Eye (tissue), 1 donor: Measurements from ENCODE around the gene MYO3B.
A peak's percentile ranks its signal among the peaks of the same experiment; 100 is the strongest.
"Not testable (repeated sequence)": the region's sequence is repeated elsewhere in the genome, so short reads cannot be mapped to it uniquely, and the experiment has no call there.

Experiments
- DNase-seq: peaks from one replicate; pipeline ENCODE4 v3.0.0-alpha.2; 2015

The MYO3B gene

DNA sequence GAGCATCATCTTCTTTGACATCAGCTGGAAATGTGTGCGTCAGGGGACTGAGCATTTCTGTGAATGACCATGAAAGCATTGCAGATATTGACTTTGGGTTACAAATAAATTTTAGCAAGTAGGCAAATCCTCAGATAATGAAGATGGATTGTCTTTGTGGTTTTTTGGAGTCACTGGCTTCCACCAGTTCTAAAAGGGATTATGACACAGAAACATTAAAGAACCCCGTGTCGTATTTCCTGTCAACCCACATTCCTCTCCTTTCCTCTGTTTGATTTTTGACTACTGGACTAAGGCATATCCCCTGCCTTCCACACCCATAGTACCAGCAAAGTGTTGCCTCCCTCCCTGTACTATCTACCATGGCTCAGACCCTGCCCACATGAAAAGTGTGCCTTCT lies 268.1 kb downstream of the MYO3B start:
- no peak for DNase-seq

DNA sequence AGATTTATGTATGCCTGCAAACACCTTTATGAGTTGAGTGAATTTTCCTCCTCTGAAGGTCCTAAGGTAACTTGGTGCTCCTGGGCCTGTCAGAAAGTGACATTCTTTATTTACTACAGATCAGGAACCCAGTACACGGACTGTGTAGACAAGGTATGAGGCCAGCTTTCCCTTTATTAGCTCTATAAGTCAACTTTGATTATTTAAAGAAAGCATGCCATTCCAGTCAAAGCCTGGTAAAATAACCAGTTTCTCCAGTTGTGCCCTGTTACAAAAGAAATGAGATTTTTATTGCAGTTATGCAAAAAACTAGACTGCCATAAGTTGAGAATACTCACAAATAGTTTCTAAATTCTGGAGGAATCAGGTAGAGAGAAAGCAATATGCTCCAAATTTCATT lies 271.1 kb downstream of the MYO3B start:
- DNase-seq, result no peak

DNA sequence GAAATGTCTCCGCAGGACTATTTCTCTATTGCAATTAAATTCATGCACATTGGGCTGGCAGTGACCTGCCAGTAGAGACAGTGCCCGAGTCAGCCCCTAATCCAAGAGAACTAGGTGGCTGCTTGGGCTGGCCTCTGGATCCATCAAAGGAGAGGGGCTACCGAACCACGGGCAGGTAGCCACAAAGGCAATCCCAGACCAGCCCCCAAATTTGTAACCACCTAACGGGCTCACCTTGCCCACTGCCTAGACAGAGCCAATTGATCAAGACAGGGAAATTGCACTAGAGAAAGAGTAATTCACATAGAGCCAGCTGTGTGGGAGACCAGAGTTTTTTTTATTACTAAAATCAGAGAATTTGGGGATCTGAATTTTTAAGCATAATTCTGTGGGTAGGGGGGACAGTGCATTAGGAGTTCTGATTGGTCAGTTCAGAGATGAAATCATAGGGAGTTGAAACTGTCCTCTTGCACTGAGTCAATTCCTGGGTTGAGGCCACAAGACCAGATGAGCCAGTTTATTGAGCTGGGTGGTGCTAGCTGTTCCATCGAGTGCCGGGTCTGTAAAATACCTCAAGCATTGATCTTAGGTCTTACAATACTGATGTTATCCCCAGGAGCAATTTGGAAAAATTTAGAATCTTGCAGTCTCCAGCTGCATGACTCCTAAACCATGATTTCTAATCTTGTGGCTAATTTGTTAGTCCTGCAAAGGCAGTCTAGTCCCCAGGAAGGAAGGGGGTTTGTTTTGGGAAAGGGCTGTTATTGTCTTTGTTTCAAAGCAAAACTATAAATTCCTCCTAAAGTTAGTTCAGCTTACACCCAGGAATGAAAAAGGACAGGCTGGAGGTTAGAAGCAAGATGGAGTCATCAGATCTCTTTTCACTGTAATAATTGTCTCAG lies 276.8 kb downstream of the MYO3B start:
- no peak for DNase-seq

DNA sequence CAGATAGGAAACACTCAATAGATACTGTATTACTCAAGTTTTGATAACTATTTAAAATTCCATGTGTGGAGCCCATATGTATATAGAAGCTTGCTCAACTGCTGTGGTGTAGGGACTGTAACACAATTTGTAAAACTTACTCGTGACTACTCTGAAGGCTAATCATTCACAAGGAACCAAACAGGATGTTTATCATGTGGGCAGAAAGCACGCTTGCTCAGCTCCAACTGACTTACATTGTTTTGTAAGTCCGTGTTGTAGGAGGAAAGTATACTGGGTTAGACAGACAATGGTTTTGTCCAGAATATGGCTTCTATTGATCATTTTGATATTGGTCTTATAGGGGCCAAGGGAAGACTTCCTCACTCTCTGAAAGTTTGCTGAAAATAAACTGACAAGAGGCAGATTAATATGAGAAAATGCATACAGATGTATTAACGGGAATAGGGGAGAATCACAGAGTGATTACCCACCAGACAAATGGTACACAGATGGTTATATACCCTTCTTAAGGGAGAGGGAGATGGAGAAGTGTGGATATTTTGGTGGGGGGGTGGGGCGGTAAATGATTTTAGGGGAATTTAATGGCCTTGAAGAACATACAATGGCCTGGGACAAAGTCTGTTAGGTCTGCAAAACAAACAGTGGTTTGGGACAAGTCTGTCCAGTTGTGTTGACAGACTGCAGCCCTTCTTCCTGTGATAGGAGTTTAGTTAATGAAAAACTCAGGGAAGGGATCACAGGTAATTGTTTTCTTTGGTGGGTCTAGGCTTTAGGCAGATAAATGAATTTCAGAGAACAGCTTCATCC lies 277.9 kb downstream of the MYO3B start:
- DNase-seq, result no peak

DNA sequence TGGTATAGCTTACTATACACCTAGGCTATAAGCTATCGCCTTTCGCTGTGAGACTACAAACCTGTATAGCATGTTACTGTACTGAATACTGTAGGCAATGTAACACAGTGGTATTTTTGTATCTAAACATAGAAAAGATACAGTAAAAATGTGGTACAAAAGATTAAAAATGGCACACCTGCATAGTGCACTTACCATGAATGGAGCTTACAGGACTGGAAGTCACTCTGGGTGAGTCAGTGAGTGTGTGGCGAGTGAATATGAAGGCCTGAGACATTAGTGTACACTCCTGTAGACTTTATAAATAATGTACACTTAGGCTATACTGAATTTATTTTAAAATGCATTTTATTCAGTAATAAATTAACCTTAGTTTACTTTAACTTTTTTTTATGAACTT lies 279.0 kb downstream of the MYO3B start:
- DNase-seq, result no peak

DNA sequence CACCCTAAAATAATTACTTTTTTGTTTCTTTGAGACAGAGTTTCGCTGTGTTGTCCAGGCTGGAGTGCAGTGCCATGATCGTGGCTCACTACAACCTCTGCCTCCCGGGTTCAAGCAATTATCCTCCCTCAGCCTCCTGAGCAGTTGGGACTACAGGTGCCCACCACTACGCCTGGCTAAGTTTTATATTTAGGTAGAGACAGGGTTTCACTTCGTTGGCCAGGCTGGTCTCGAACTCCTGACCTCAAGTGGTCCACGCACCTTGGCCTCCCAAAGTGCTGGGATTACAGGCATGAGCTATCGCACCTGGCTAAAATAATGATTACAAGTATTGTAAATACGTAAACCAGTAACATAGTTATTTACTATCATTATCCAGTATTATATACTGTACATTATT lies 279.8 kb downstream of the MYO3B start:
- no peak for DNase-seq

DNA sequence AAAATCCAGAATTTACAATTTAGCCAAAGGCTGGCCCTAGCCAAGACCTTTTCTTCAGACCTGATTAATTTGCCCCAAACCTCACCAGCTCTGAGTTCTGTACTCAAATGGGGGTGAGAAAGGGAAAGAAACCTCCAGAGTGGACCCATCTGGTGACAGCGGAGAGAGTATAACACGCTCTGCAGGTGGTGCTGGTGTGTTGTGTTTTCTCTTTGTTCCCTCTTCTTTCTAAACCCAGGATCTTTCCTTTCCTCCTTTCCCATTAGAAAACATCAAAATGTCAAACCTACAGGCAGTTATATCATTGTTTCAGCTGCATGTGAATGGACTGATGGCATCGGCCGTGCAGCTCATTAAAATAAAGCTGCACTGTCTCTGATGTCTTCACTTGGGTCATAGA lies 283.9 kb downstream of the MYO3B start:
- DNase-seq, result peak; percentile 27

DNA sequence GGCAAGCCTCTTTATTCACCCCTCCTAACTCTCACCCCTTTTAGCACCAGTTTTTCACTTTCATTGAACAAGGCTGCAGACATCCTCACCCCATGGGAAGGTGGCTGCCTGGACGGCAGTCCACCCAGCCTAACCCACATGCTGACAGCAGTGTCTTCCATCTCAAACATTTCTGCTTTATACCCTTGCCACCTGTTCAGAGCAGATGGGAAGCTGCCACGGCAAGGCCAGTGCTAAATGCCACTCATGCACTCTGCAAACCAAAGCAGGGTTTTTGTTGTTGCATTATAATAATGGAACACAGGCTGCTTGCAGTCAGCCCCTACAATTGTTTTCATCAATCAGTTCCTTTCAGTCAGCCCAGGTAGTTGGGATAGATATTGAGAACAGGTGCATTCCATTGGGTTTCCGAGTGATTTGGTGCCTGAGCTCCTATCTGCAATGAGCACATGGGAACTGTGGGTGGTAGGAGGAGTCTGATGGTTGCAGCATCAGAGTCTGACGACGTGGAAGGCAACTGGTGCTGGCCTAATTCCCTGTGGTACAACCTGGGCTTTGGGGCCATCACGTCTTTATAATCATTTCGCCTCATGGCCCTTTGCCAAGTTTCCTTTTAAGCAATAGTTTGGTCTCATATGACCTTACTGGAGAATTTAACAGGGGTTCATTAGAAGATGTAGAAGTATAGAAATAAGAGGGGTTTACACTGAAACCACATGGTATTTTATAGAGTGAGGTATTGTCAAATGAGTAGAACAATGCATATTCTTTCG lies 284.7 kb downstream of the MYO3B start:
- peak; percentile 22 for DNase-seq

DNA sequence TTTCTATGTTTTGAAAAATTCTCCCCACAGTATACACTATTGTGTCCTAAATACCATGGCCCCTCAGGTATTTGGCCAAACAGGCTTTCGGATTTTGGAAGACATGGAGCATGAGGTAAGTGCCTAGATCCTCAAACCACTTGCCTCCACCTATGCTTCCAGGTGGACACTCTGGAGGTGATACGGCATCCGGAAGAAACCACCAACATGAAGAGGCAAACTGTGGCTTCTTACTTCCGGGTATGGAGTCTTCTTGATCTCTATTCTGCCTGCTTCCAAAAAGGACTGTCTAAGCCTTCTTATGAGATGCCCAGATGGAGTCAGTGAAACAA lies 285.2 kb downstream of the MYO3B start:
- no peak for DNase-seq

DNA sequence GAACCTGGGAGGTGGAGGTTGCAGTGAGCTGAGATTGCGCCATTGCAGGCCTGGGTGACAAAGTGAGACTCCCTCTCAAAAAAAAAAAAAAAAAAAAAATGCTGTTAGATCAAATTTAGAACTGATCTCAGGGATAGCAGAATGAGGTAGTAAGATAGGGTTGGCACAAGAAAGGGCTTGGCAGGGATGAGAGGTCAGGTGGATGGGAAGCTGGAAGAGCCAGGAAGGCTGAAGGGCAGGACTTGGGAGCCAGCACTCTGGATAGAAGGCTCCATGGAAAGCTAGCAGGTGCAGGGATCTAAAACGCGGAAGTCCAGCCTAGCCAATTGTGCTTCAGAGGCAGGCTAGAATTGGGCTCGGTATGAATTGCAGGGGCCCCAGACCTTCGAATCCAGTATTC lies 286.3 kb downstream of the MYO3B start:
- no peak for DNase-seq

DNA sequence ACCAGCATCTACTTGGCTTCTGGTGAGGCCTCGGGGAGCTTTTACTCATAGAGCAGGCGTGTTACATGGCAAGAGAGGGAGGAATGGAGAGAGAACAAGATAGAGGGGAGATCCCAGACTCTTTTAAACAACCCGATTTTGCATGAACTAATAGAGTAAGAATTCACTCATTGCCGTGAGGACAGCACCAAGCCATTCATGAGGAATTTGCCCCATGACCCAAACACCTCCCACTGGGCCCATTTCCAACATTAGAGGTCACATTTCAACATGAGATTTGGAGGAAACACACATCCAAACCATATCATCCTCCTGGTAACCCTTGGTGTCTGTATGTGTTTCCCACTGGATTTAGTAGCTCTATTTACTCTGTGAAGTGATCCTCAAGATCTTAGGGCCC lies 287.3 kb downstream of the MYO3B start:
- no peak for DNase-seq

DNA sequence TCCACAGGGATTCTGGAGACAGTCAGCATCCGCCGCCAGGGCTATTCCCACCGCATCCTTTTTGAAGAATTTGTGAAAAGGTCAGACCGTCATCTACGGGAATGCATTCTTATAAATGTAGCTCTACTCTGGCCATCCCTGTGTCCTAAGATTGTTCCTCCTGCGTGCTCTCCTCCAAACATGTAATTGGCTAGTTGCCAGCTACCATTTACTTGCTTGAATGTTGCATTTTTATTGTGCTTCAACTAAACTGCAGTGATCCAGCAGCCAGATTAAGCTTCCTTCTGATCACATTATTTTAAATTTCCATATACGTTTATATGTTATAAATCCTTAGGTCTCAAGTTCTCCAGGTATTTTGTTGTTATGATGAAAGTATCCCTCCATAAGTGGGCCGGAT lies 288.7 kb downstream of the MYO3B start:
- no peak for DNase-seq

DNA sequence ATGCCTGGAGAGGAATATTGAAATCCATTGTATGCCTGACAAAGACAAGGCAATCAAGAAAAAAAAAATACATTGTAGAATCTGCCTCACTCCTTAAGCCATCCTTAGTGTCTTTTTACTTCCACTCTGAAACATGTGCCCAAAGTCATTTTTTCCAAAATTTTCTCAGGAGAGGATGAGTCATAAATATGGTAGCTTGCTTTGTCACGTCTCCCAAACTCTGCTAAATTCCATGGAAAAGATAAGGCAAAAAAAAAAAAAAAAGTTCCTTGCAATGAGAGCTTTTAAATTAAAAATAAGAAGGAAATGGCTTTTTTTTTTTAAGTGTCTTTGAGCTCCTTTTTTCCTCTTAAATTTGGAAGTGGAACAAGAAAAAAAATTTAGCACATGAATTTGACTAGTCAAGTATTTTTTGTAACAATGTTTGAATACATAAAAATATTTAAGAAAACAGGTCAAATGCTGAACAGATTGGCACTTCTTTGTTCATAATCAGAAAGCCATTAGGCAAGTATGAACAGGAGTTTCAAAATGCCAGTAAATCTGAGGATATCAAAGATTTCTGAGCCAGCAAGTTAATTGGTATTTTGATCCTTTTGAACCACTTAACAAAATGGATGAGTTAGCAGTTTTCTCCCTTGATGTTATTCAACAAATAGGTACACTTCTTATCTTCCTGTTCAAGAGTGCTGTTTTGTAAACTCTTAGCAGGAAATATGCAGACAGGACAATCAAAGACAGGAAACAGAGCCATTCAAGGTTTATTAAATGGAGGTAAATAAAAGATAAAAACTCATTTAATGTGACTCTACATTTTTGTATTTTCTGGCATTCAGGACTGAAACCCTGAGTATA lies 289.8 kb downstream of the MYO3B start:
- no peak for DNase-seq

DNA sequence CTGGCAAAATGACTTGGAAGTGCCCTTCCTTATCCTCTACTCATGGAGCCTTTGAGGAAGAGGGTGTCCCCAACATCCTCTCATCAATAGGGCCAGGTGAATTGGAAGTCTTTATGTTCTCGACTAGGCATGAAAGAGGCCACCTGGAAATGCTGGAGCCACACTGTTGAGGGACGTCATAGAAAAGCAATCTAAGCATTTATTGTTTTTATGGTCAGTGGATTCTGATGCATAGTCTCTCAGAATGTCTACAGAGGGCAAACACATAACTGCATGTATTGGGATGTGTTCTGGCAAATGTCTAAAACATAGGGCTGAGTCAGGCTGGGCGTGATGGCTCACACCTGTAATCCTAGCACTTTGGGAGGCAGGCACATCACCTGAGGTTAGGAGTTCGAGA lies 290.6 kb downstream of the MYO3B start:
- no peak for DNase-seq

DNA sequence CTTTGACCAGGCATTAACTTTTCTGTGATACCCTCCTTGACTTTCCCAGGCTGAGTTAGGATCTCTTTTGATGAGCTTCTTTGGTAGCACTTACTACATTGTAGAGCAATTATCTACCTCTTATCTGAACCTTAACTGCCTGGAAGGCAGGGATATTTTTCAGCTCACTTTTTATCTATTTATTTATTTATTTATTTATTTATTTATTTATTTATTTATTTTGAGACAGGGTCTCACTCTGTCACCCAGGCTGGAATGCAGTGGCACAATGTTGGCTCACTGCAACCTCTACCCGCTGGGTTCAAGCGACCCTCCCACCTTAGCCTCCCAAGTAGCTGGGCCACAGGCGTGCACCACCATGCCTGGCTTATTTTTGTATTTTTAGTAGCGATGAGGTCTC lies 294.6 kb downstream of the MYO3B start:
- DNase-seq, result not testable (repeated sequence)

DNA sequence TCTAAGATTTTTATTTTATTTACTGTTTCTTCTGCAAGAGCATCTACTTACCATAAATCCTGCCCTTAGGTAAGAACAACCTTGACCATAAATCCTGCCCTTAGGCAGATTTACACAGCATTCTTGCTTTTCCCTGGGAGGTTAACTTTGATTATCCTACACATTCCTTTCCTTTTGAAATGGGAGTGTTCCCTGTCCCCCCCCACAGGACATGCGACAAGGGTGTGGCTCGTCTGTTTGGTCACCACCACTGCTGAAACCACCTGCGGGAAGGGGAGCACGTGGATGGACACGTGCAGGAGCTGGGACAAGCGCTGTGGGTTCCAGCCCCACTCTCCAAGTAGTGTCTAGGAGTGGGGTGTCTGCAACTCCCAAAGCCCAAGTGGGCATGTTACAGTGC lies 297.9 kb downstream of the MYO3B start:
- no peak for DNase-seq

DNA sequence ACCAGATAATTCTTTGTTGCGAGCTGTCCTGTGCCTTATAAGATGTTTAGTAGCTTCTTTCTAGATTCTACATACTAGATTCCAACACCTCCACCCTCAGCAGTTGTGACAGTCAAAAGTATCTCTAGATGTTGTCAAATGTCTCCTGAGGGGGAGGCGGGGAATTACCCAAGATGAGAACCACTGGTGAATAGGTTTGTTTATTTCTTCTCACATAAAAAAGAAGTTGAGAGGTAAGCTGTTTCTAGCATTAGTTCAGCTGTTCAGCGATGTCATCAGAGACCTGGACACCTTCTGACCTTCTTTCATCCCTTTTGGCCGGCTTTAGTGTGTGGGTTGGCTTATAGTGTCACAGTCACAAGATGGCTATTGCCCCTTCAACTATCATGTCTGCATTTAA lies 299.7 kb downstream of the MYO3B start:
- no peak for DNase-seq

DNA sequence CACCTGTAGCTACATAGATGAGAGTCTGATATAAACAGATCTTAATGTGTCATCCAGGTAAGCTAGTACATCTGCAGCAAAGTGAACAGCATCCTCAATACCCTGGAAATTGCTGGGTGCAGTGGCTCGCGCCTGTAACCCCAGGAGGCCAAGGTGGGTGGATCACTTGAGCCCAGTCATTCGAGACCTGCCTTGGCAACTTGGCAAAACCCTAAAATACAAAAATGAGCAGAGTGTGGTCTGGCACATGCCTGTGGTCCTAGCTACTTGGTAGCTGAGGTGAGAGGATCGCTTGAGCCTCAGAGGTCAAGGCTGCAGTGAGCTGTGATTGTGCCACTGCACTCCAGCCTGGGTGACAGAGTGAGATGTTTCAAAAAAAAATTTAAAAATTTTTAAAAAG lies 303.3 kb downstream of the MYO3B start:
- no peak for DNase-seq

DNA sequence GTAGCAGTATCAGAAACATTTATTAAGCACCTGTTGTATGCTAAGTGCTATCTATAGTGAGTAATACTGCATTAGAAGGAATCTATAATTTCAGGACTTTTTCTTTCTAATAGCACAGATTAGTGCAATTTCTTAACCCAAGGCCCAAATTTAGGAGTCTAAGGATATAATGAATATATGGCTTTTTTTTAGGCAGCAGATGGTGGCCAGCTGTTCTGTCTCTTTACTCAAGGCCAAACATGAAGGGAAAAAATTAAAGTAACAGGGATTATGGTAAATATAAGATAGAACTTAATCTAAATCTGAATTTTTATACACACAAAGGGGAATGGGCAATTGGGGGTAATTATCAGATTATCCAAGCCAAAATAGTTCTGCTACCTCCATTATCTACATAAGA lies 306.6 kb downstream of the MYO3B start:
- DNase-seq, result no peak

DNA sequence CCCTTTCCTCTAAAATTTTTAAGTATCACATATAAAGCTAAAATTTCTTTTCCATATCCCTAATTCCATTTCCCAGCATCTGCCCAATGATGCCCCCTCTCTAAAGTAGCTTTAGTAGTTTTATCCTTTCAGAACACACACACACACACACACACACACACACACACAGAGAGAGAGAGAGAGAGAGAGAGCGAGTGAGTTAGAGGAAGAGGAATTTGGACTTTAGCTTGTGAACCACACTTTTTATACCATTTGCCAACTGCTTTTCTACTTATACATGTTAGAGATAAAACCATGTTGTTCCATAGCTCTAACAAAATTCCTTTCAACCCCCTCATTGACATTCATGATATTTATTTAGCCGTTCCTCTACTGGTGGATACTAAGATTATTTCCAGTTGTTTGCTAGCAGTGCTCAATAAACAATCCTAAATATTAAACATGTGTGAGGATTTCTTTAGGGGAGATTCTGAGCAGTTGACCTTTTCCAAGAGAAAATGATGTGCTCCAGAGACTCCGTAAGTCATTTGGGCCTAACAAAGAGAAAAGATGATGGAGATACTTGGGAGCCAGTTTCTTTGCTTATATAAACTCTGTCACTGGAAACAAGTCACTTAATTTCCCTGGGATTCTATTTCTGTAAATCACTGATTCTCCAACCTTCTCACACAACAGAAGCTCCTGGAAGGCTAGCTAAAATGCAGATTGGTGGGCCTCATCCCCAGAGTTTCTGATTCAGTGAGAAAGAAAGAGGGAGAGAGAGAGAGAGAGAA lies 307.5 kb downstream of the MYO3B start:
- peak; percentile 37 for DNase-seq

DNA sequence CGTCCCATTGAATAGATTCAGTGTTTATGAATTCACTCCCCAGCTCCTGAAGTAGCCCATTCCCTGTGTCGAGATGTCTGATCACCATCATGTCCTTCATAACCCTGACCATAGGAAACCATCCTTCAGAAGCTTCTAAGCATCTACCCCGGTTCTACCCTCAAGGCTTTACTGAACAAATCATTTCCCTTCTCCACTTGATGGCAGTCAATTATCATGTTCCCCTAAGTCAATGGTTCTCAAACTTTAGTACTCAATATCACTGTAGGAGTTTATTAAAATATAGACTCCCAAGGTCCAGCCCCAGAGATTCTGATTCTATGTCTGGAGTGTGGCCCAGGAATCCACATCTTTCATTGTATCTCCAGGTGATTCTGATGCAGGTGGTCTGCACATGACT lies 308.8 kb downstream of the MYO3B start:
- DNase-seq, result no peak

DNA sequence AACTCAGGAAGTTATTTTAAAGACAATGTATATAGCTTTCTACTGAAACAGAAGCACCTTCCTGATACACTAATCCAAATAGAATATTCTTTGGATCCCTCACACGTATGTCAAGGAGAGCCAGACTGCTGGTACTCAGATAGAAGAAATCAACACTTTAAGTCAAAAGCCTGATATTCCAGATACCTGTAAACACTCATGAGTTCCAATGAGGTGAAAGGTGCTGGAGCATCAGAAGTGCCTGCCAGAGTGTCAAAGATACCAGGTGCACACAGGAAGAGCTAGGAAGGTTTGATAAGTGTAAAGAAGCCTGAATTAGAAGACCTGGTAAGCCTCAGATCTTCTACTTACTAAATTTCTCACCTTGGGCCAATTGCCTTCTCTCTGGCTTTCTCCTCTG lies 310.9 kb downstream of the MYO3B start:
- no peak for DNase-seq
